GM18520 (cell line): ENCODE data around the gene PARD6G.

Source experiments
- ATAC-seq: cut with Tn5 transposase; IDR thresholded peaks from one replicate; pipeline ENCODE4 v1.9.1; 2021; ENCODE audit not compliant: unreplicated experiment

PARD6G gene

DNA sequence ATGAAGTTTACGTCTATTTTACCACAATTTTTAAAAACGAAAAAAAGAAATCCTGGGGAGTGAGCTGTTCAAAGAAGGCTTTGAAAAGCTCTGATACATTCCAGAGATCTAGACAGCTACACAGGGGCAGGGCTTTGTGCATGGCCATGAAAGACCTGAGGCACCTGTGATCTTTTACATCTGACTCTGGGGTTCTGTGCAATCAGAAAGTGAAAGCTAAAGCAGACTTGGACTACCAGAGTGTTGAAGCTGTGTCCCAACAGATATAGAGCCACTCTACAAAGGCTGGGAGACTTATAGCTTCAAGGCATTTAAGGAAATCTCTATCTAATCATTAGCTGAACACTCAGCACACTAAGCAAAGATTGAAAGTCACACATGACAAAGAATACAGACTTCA lies 34.1 kb downstream of the PARD6G start:
- ATAC-seq = no peak

DNA sequence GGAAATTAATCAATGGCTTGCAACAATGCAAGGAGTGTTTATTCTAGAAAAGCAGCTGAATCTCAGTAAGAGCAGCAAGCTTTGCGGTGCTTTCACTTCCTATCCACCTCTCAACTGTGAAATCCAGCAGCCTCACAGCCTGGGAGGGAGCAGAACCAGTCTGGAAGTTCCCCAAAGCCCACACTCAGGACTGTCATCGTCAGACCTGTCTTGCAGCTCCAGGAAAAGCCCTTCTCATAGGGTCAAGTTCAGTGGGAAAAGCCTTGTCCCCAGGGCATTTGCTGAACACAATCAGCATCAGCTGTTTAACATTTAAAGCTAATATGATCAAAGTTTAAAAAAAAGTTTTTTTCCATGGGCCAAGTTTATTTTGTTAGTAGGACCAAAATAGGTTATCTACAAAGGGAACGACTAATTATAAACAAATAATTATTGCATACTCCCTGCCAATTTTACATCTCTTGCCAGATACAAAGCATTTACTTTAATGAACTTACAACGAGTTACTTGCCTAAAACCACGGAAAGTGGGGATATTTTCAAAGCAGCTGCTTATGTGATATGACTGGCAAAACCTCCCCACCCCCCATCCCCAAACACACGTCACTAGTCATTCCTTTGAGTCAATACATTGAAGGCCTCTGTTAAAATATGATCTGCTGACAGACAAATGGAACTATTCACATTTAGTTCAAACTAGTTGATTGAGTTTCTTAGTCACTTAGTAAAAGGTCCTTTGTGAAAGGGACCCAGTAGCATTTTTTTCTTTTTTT lies 36.8 kb downstream of the PARD6G start:
- peak; percentile 51 for ATAC-seq

GRCh38 chr18:80208620-80209019 lies 38.7 kb downstream of the PARD6G start:
- no peak for ATAC-seq

DNA sequence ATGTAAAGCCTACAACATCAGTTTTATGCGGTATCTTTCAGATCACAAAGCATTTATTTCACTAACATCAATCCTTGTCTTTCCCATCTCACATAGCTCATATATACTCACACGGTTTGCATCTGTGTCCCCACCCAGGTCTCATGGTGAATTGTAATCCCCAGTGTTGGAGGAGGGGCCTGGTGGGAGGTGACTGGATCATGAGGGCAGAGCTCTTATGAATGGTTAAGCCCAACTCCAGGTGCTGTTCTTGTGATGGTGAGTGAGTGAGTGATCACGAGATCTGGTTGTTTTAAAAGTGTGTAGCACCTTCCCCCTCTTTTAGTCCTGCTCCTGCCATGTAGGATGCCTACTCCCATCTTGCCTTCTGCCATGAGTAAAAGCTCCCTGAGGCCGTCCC lies 42.0 kb downstream of the PARD6G start:
- no peak for ATAC-seq

DNA sequence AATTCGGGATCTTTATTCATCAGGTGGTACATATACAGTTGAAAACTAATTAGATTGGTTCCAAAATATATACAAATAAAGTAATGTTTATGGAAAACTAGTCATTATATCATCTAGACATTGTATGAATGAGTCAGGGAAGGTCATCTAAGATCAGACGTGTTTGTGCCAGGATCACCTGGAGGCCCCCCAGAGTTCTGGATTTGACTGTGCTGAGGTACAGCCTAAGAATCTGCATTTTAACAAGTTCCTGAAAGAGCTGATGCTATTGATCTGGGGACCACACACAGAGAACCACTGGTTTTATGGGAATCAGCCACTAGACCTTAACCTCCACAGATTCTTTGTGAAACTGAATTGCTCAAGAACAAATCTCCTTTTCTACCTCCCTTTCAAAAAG lies 43.2 kb downstream of the PARD6G start:
- no peak for ATAC-seq

GRCh38 chr18:80203249-80203648 lies 44.1 kb downstream of the PARD6G start:
- ATAC-seq = no peak

DNA sequence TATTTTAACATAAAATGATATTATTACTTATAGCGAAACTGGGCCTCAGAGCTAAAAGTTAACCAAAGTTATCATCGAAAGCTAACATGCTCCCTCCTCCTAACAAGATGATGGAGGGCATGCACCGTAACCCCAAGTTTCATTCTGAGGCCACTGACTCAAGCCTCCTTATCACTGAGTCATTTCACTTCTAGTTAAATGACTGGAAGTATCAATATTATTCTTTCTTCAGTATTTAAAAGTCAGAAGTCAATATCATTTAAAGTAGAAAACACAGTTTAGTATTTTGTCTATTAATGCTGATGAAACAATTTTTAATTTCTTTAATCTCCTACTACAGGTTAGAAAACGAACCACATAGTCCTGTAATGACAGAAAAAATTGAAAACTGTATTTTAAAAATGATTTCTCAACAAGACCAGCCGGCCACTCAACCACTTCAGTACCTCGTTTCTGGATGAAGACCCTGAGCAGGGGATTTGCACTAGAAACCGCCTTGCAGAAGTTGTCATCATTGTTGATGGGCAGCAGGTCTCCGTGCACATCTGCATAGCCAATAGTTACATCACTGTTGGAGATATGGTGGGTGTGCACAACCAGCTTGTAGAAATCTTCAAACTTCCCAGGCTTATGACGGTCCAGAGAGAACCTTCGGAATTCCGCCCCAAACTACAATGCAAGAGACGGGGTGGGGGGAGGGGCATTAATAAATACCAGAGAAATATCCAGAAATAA lies 44.9 kb downstream of the PARD6G start:
- ATAC-seq = peak; percentile 84

DNA sequence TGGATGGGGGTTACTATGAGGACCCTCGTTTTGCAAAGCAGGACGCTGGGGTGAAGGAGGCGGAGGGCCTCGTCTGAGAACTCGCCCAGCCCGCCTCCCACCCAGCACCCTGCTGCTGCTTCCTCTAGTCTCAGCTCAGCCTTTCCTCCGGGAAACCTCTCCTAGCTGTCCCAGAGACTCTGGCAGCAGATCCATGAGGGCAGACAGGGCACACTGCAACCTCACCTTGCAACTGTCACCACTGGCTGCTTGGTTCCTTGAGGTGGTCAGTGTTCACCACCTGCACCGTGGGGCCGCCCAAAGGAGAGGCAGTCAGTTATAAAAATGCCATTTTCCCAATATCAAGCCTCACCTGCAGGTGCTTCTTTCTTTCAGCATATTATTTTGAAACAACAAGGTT lies 45.6 kb downstream of the PARD6G start:
- ATAC-seq = no peak

DNA sequence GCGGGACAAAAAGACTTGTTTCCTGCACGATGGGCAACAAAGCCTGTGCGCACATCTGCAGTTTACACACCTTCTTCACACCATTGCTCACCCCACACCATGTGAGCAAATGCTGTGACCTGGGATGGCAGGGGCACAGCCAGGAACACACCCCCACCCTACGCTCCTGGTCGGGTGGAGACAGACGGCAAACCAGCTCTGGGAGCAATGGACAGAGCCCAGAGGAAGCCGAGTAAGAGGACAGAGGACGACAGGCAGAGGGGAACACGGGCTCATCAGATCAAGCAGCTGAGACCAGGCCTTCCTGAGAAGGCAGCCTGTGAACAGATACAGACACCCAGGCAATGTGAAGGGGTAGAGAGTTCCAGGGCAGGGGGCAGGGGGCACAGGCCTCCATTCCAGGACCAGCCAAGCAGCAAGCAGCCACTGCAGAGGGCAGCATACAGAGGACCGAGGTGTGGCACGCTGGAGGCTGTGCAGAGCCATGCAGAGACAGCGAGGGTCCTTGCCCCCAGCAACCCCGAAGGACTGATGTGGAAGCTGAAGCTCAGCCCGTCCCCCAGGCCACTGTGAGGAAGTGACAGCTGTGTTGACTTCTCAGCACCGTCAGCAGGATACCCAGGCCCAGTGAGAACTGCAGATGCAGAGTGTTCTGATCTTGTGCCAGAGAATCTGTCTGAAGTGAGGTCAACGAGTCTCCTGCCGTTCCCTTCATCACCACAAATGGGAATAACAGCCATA lies 46.2 kb downstream of the PARD6G start:
- no peak for ATAC-seq

GRCh38 chr18:80200171-80200931 lies 47.0 kb downstream of the PARD6G start:
- no peak for ATAC-seq

DNA sequence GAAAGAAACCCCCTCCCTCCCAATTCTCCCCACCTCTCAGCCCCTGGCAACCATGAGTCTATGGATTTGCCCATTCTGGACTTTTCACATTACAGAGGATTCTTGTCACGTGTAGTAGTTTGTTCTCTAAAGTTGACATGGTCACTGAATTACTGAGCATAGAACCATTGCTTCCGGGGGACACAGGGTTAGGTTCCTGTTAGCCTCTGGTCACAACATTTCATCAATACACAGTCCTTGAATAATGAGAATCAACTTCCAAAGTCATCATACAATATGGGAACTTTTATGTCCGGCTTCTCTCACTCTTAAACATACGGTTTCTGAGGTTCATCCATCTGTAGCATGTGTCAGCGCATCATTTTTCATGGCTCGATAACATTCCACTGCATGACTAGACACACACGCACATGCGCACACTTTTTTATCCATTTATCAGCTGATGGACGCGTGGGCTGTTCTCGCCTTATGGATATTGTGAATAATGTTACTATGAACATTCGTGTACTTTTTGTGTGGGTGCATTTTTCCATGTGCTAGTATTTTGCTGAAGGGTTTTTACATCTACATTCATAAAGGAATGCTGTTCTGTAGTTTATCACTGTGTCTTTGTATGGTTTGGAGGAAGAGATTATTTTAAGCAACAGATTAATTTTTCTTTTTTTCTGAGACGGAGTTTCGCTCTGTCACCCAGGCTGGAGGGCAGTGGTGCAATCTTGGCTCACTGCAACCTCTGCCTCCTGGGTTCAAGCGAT lies 48.1 kb downstream of the PARD6G start:
- ATAC-seq = no peak

DNA sequence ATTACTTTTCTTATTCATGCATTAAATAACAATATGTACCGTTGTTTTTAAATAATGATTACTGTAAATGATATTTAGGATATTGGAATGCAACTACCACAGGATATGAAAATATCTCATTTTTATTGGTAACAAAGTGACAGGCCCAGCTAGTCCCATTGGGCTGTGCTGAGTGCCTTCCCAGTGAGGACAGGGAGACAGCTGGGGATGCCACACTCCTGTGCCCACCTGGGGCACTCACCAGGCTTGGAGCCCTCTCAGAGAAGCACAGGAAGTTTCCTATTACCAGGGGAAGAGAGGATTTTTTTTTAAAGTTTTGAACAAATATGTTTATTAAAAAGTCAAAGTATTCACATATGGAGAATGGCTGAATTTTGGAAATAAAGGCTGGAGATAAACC lies 48.9 kb downstream of the PARD6G start:
- no peak for ATAC-seq

DNA sequence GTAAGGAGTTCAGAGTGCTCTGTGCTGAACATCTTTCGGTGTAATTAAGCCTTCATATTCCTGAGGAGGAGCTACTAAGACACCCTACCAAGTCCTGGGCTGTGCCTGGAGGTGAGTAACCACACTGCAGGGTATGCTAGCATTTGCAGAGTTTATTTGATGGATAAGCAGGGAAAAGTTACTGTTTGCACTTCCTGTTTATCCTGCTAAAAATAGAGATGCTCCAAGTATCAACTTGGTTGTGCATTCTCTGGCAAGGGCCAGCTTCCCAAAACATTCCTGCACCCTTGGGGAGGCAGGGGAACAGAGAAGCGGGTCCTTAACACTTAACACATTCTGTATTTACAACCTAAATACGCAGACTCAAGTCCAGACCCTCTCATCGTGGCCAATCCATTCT lies 49.8 kb downstream of the PARD6G start:
- ATAC-seq = no peak

- ATAC-seq = no peak
These were observed 50.6 kb downstream of the PARD6G start for GRCh38 chr18:80196528-80197320.

- ATAC-seq = no peak
These were observed 52.3 kb downstream of the PARD6G start for GRCh38 chr18:80194874-80195570.

DNA sequence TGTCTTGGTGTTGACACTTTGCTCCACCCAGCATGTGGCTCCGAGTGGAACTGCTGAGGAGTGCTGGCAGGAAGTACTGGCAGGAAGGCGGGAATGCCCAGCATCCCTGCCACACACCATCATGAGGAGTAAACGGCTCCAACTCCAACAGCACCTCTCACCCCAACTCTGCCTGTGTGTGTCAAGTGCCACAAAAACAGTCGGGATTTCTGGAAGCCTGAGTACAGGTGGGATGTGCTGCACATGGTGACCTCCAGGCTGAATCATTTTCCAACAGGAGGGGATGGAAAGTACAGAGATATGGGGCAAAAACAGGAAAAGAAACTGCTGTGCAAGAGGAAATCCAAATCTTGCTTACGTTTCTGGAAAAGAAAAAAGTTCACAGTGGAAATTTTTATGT lies 53.6 kb downstream of the PARD6G start:
- no peak for ATAC-seq

- no peak for ATAC-seq
These were observed 54.5 kb downstream of the PARD6G start for GRCh38 chr18:80192653-80193385.

DNA sequence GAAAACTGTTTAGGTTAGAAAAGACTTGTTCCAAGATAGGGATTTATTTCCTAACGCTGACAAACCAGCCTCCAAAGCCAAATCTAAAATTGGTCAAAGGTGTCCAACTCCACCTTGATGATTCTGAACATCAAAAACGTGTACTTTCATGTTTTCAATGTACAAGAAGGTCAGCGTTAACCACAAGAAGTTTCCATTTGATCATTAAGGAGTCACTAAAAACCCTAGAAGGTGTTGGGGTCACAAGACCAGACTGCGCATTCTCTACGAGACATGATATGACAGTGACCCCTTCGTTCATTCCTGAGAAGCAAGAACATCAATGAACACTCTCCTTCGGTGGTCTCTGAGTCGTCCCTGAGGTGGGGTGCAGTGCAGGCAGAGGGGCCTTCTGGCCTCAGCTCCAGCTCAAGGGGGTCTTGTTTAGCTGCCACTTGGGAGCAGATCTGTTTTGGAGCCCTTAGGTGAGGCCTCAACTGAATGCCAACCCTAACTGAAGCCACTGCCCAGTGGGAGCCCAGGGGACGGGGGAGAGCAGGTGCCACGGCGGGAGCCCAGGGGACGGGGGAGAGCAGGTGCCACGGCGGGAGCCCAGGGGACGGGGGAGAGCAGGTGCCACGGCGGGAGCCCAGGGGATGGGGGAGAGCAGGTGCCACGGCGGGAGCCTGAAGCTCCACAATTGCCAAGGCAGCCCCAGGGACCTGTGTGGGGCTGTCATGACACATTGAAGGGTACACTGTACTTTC lies 55.2 kb downstream of the PARD6G start:
- ATAC-seq = peak; percentile 35
